Activated T-cell treated with anti-CD3 and anti-CD28 coated beads for 24 hours (primary cell): ENCODE data around the gene CARD10.
"Not testable (repeated sequence)": the region's sequence is repeated elsewhere in the genome, so short reads cannot be mapped to it uniquely, and the experiment has no call there.

ENCODE experiments used
- DNase-seq: peaks from one replicate; pipeline ENCODE4 v3.0.0-alpha.2; 2020; ENCODE audit warnings: low read depth

Gene CARD10

GRCh38 chr22:37553725-37554124, 34.5 kb upstream of the CARD10 start:
- DNase-seq, result no peak

DNA sequence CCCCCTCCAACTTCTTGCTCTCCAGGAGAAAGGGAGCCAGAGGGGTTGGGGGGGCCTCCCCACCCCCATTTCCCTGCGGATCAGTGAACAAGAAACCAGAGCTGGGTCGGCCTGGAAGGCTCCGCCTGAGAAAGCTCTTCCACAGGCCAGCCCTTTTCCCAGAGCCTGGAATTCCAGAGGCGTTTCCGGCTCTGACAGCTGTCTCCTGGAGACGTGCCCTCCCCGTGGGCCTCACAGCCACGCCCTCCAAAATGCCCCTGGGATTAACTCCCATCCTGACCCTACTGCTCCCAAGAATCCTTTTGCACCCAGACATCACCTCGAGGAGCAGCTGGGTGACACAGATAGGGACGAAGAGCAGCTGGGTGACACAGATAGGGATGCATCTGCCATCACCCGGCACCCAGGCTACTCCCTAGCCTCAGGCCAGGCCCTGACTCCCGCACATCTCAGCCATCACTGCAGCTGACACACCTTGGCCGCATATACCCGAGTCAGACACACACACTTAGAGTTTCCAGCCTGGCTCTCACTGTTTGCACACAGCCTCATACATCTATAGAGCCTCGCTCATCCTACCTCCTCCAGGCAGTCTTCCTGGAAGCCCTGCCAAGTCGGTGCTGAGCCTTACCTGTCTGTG, 33.4 kb upstream of the CARD10 start:
- DNase-seq, result no peak

DNA sequence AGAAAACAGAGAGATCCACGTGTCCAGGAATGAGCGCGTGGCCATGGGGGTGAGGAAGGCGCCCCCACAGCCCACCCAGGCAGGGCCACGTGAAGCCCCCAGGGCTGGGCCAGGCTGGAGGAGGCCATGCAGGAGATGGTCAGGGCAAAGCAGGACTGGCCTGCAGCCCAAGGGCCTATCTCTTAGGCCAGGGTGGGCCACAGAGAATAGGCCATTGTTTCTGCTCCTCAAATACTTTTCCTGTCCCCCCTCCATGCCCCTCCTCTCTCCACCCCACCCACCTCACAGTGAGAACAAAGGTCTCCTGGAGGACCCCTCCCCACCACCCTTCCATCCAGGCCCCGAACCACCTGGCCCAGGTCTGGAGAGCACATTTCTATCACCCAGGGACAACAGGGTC, 32.8 kb upstream of the CARD10 start:
- DNase-seq, result no peak

DNA sequence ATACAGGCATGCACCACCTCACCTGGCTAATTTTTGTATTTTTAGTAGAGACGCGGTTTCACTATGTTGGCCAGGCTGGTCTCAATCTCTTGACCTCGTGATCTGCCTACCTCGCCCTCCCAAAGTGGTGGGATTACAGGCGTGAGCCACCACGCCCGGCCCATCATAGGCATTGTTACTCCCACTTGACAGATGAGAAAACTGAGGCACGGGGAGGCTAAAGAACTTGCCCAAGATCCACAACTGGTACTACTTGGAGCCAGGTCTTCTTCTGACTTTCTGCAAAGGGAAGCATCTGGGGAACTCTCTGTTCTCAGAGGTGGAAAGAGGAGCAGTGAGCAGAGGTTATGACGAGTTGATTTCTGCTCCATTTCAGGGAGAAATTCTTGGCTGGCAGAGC, 31.7 kb upstream of the CARD10 start:
- DNase-seq, result not testable (repeated sequence)

- DNase-seq, result no peak
These were observed 30.5 kb upstream of the CARD10 start for GRCh38 chr22:37549704-37550059.

GRCh38 chr22:37547251-37547741, 28.1 kb upstream of the CARD10 start:
- no peak for DNase-seq

DNA sequence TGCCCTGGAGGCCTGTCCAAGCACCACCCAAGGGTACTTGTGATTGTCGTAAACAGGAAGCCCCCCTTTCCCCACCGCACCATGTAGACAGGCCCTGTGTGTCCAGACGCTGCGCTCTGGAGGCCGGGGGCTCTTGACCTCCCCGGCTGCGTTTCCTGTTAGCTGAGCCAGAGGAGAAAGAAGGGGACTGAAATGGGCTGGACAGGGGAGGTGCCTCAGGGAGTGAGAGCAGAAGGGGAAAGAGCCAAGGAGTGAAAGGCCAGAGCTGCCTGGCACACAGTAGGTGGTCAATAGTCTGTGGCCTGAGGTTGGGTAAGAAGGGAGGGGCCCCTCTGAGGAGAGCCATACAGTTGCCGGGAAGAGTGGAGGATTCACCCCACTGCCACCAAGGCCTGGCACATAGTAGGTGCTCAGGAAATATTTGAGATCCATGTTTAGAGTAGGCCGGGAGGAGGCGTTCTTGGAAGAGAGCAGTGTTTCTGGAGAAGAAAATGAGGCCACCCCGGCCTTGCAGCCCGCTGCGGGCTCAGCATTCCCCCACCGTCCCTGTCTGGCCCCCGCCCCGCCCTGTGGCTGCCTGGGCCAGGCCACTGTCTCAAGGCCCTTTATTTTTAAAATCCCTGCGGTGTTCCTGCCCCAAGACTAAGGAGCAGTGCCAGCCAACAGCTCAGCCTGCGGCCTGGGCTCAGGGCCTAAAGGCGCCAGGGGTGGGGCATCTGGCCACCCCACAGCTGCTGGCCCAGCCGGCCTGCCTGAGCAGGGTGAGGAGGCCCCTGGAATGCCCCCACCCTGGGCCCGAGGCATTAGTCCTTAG, 27.4 kb upstream of the CARD10 start:
- DNase-seq, result no peak

- no peak for DNase-seq
These were observed 26.7 kb upstream of the CARD10 start for GRCh38 chr22:37545703-37546436.

DNA sequence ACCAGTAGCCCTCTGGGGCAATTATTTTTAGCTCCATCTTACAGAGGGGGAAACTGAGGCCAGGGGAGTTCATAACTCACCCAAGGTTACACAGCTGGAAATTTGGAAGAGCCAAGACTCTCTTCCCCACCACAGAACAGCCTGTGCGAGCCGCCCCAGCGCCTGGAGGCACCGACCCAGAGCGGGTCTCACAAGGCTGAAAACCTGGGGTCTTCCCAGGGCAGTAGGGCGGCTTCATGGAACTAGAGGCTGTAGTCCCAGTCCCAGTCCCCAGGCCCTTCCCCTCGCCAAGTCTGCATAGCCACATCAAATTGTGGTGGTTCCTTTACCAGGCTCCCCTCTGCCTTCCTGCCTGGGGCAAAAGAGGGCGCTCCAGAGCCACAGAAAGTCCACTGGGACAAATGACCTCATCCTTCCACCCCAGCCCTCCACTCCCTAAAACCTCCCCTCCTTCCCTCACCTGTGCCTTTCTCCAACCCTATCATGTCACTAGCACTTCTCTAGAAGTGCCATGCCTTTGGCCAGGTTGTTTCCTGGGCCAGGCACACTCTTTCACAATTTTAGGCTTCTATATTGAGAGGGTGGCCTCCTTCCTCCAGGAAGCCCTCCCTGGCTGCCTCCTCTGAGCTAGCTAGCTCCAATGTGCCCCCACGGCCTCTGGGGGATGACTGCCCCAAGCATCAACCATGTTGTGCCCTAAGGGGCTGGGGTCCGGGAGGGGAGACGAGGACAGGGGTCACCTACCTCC, 25.9 kb upstream of the CARD10 start:
- DNase-seq, result peak; percentile 31

DNA sequence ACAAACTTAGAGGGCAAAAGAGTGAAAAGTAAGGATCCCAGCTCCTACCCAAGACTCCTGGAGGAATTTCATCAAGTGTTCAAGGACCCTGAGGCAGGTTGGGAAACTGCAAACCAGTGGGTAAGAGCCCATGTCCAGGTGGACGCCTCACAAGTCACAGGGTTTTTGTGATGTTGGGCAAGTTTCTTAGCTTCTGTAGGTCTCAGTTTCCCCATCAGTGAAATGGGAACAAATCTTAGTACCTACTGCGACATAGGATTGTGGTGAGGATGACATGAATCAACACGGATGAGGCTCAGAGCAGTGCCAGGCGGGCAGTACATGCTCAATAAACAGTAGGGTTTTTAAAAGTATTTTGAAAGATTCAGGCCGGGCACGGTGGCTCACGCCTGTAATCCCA, 23.7 kb upstream of the CARD10 start:
- no peak for DNase-seq

- DNase-seq, result not testable (repeated sequence)
These were observed 23.2 kb upstream of the CARD10 start for GRCh38 chr22:37542416-37542815.

- DNase-seq, result not testable (repeated sequence)
These were observed 20.6 kb upstream of the CARD10 start for GRCh38 chr22:37539790-37540189.

DNA sequence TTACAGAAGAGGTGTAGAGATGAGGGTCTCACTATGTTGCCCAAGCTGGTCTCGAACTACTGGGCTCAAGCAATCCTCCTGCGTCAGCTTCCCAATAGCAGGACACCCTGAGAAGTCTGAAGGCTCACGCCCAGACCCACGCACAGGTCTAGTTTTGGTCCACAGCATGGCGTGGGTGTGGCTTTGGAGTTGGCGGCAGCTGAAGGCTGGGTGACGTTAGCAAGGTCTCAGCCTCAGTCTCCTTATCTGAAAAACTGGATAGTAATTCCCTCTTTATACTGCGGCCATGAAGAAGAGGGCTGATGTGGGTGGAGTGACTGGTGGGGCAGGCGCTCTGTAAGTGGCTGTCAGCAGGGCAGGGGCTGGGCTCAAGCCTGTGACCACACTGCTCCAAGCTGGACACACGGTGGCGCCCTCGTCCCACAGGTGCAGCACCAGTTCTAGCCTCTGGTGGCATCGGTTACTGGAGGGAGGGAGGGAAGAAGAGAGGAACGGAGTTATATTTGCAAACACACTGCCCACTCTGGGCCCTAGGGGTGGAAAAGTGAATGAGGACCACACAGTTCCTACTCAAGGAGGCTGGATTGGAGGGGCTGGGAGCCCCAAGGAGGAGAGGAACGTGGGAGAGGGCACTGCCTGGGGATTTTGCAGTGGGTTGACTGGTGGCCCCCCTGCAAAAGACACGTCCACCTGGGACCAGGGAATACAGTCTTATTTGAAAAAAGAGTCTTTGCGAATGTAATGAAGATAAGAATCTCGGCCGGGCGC, 19.6 kb upstream of the CARD10 start:
- DNase-seq, result peak; percentile 85

DNA sequence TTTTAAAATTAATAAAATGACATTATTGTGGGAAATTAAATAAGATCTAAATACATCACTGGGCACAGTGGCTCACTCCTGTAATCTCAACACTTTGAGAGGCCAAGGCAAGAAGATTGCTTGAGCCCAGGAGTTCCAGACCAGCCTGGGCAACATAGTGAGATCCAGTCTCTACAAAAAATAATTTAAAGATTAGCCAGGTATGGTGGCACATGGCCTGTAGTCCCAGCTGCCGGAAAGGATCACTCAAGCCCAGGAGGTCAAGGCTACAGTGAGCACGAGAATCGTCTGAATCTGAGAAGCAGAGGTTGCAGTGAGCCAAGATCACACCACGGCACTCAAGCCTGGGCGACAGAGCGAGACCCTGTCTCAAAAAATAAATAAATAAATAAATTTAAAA, 15.9 kb upstream of the CARD10 start:
- DNase-seq, result no peak

DNA sequence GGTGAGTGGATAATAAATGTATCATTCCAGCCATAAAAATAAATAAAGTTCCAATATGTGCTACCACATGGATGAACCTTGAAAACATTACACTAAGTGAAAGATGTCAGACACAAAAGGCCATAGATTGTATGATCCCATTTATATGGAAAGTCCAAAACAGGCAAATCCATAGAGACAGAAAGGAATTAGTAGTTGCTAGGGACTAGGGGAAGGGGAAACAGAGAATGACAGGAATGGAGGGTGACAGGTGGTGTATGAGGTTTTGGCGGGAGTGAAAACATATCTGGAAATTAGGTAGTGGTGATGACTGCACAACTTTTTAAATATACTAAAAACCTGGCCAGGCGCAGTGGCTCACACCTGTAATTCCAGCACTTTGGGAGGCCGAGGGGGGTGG, 15.2 kb upstream of the CARD10 start:
- no peak for DNase-seq

GRCh38 chr22:37533995-37534394, 14.8 kb upstream of the CARD10 start:
- DNase-seq, result no peak

DNA sequence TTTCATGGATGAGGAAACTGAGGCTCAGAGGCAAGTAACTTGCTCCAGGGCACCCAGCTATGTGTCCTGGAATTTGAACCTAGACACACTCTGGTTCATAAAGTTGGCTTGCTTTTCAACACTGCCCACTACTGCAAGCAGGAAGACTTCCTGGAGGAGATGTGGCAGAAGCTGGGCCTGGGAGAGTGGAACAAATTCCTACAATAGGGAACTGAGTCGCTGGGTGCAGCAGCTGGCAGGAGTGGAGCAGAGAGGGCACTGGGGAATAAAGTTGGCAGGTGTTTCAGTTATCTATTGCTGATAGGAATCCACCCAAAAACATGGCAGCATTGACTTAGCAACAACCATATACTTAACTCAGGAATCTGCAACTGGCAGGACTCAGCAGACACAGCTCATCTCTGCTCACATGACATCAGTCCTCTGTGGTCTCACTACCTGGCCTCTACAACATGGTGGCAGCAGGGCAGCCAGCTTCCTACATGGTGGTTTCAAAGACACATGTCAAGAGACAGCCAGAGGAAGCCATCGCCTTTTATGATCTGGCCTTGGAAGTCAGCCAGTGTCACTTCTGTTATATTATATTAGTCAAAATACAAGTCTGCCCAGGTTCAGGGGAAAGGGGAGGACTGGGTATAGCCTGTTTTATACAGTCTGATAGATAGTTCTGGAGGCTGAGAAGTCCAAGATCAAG, 10.6 kb upstream of the CARD10 start:
- DNase-seq, result no peak

DNA sequence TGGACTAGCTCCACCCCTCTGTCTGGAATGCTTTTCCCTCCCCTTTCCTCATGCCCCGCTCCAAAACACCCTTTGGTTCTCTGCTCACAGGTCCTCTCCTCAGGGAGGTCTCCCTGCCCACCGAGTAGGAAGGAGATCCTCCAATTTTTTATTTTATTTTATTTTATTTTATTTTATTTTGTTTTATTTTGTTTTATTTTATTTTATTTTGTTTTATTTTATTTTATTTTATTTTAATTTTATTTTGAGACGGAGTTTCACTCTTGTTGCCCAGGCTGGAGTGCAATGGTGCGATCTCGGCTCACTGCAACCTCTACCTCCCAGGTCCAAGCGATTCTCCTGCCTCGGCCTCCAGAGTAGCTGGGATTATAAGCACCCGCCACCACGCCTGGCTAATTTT, 8.7 kb upstream of the CARD10 start:
- not testable (repeated sequence) for DNase-seq

DNA sequence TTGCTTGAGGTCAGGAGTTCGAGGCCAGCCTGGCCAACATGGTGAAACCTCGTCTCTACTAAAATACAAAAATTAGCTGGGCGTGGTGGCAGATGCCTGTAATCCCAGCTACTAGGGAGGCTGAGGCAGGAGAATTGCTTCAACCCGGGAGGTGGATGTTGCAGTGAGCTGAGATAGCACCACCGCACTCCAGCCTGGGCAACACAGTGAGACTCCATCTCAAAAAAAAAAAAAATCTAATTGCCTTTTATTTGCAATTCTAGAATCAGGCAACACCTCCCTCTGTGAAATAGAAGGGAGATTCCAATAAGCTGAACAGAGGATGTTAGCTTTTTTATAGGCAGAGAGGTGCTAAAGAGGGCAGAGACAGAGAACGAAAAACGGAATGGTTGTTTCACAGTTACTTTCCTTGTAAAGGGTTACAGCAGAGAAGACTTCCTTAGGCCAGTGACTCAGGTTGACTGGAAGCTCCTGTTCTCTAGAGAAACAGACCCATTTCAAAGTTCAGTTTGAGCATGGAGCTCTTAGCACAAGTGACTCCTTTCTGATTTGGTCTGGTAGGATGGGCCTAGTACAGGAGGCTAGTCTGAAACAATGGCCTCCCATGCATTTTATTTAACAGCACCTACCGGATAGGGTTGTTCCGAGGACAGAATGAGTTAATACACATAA, 8.0 kb upstream of the CARD10 start:
- DNase-seq, result not testable (repeated sequence)

DNA sequence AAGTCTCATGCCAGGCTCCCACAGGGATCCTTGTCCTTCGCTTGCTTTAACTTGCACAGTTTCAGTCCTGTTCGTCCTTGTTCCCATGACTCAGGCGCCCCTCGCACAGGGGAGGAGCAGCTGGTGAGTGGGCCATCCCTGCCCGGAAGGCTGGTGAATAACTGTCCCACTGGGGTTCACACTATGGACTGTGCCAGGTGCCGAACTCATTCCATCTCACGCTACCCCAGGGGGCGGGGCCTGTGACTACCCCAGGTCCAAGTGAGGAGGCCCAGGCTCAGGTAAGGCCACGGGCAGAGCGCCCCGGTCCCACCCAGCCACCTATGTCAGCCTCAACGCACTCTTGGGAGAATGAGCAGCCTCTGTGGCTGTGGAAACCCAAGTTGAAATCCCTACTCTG, 7.2 kb upstream of the CARD10 start:
- DNase-seq, result no peak
